Measurements from ENCODE around the gene TMEM181. TPM values are rescaled to one million over a fixed set of nuclear protein-coding genes. Genes with fewer than 3 reads are reported as not detected.

Gene TMEM181
- total RNA-seq, 1 donor from 2014 or later: 35.3 TPM

DNA sequence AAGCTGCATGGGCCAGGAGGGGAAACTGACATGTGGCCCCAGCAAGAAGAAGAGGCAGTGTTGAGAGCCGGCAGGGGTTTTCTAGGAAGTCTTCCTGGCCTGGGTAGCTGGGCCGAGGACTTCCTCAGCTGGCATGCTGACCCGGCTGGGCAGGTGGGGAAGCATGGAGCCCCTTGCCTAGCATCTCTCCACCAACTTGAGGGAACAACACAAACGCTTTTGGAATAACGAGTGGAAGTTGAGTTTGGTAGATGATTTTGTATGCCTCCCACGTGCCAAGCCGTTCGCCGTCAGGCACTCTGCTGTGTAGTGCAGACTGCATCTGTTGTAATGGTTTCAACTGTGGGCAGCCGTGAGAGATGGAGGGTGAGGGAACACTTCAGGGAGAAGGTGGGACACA is 7.3 kb downstream of the TMEM181 start:
- no peak for DNase-seq (ENCODE audit: low read depth)
- no peak for FAIRE-seq

GRCh38 chr6:158567871-158568401 is 8.0 kb downstream of the TMEM181 start:
- TF ChIP-seq CTCF (IDR thresholded peaks at IDR 0.05; ENCODE audit: insufficient read depth, low read length, severe bottlenecking): no peak
- DNase-seq (ENCODE audit: low read depth): peak; percentile 73
- Histone ChIP-seq H3K36me3 (ENCODE audit: control insufficient read depth, insufficient read depth, low read length) (peaks cover 3% of the 10 kb centered on the region), H3K27me3 (ENCODE audit: control insufficient read depth, insufficient read depth, low read length) (no peaks in the 10 kb centered on the region), H3K4me3 (ENCODE audit: low read depth, low read length) (no peak overlapping the region)
- peak; percentile 23 for FAIRE-seq

More for the DNA sequence above, 7.3 kb downstream of the TMEM181 start:
- Histone ChIP-seq H3K36me3 (ENCODE audit: control insufficient read depth, insufficient read depth, low read length) (peaks cover 3% of the 10 kb centered on the region), H3K4me3 (ENCODE audit: low read depth, low read length) (no peak overlapping the region), H3K27me3 (ENCODE audit: control insufficient read depth, insufficient read depth, low read length) (no peaks in the 10 kb centered on the region)
- no peak for TF ChIP-seq CTCF (IDR thresholded peaks at IDR 0.05; ENCODE audit: insufficient read depth, low read length, severe bottlenecking)

- no peak for TF ChIP-seq CTCF (IDR thresholded peaks at IDR 0.05; ENCODE audit: insufficient read depth, low read length, severe bottlenecking)
- Histone ChIP-seq H3K4me3 (ENCODE audit: low read depth, low read length) (no peak overlapping the region), H3K27me3 (ENCODE audit: control insufficient read depth, insufficient read depth, low read length) (no peaks in the 10 kb centered on the region), H3K36me3 (ENCODE audit: control insufficient read depth, insufficient read depth, low read length) (peaks cover 9% of the 10 kb centered on the region)
- FAIRE-seq: no peak
- no peak for DNase-seq (ENCODE audit: low read depth)
These were observed 8.7 kb downstream of the TMEM181 start for GRCh38 chr6:158568549-158568948.

DNA sequence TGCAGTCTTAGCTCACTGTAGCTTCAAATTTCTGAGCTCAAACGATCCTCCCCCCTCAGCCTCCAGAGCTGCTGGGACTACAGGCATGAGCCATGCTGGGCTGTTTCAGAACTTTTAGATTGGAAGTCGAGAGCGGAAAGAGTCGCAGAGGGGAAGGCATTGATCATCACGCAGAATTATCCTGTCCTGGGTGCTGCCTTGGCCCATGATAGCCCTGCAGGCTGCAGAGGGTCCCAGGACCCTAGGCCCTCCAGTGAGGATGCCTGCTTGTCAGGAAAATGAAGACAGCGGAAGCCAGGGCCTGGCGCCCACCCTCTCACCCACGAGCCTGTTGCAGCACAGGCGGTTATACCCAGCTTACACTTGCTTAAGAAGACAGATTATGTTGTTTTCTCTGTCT is 9.1 kb downstream of the TMEM181 start:
- TF ChIP-seq CTCF (IDR thresholded peaks at IDR 0.05; ENCODE audit: insufficient read depth, low read length, severe bottlenecking): no peak
- DNase-seq (ENCODE audit: low read depth) (no peak), FAIRE-seq (no peak)
- H3K36me3 ChIP-seq (ENCODE audit: control insufficient read depth, insufficient read depth, low read length): peaks cover 11% of the 10 kb centered on the region
- H3K27me3 ChIP-seq (ENCODE audit: control insufficient read depth, insufficient read depth, low read length): no peaks in the 10 kb centered on the region
- no peak overlapping the region for H3K4me3 ChIP-seq (ENCODE audit: low read depth, low read length)

- TF ChIP-seq CTCF (IDR thresholded peaks at IDR 0.05; ENCODE audit: insufficient read depth, low read length, severe bottlenecking): no peak
- Histone ChIP-seq H3K4me3 (ENCODE audit: low read depth, low read length) (no peak overlapping the region), H3K27me3 (ENCODE audit: control insufficient read depth, insufficient read depth, low read length) (no peaks in the 10 kb centered on the region), H3K36me3 (ENCODE audit: control insufficient read depth, insufficient read depth, low read length) (peaks cover 13% of the 10 kb centered on the region)
- FAIRE-seq (no peak), DNase-seq (ENCODE audit: low read depth) (no peak)
These were observed 10.7 kb downstream of the TMEM181 start for GRCh38 chr6:158570681-158570962.
